HL-60/S4 treated with phorbol 12-myristate 13-acetate at 8.2 ng/mL for 4 days and 3 days (cell line): ENCODE results near the gene SFMBT2.

Experiments
- in situ Hi-C: fragments of 300-500 bp; cut with MboI; formaldehyde crosslinking; loops from 2 replicates; pipeline ENCODE4 v1.15.0; 2022; ENCODE audit warnings: low sequenced_read_pairs

The SFMBT2 gene

GRCh38 chr10:7428673-7429350 is 18.0 kb upstream of the SFMBT2 start:
- in situ Hi-C loops = loop anchor here (25.0 kb wide), 1 partner anchor 742 kb away; no protein-coding TSS in a partner anchor

- in situ Hi-C loops = loop anchor here (25.0 kb wide), 1 partner anchor 739 kb away; no protein-coding TSS in a partner anchor
Observed at GRCh38 chr10:7426349-7426748, 15.5 kb upstream of the SFMBT2 start.

GRCh38 chr10:7425691-7426090 is 14.9 kb upstream of the SFMBT2 start:
- in situ Hi-C loops = loop anchor here (25.0 kb wide), 1 partner anchor 738 kb away; no protein-coding TSS in a partner anchor

GRCh38 chr10:7424919-7425318 is 14.1 kb upstream of the SFMBT2 start:
- in situ Hi-C loops = loop anchor here (25.0 kb wide), 3 partner anchors 513 to 738 kb away; no protein-coding TSS in a partner anchor

- in situ Hi-C loops = loop anchor here (25.0 kb wide), 2 partner anchors 512 to 587 kb away; no protein-coding TSS in a partner anchor
Observed at GRCh38 chr10:7424315-7424714, 13.5 kb upstream of the SFMBT2 start.

GRCh38 chr10:7423521-7423920 is 12.7 kb upstream of the SFMBT2 start:
- in situ Hi-C loops = loop anchor here (25.0 kb wide), 2 partner anchors 511 to 586 kb away; no protein-coding TSS in a partner anchor

GRCh38 chr10:7421526-7421925 is 10.7 kb upstream of the SFMBT2 start:
- in situ Hi-C loops = loop anchor here (25.0 kb wide), 2 partner anchors 509 to 584 kb away; no protein-coding TSS in a partner anchor

- in situ Hi-C loops = loop anchor here (25.0 kb wide), 2 partner anchors 508 to 583 kb away; no protein-coding TSS in a partner anchor
Observed at GRCh38 chr10:7419998-7420397, 9.2 kb upstream of the SFMBT2 start.

- in situ Hi-C loops = loop anchor here (25.0 kb wide), 2 partner anchors 506 to 581 kb away; no protein-coding TSS in a partner anchor
Observed at GRCh38 chr10:7417807-7418206, 7.0 kb upstream of the SFMBT2 start.

GRCh38 chr10:7417103-7417623 is 6.3 kb upstream of the SFMBT2 start:
- in situ Hi-C loops = loop anchor here (25.0 kb wide), 2 partner anchors 505 to 580 kb away; no protein-coding TSS in a partner anchor

- in situ Hi-C loops = loop anchor here (25.0 kb wide), 2 partner anchors 502 to 577 kb away; no protein-coding TSS in a partner anchor
Observed at GRCh38 chr10:7414766-7415165, 3.9 kb upstream of the SFMBT2 start.

GRCh38 chr10:7412928-7413282 is 2.1 kb upstream of the SFMBT2 start:
- in situ Hi-C loops = loop anchor here (25.0 kb wide), 2 partner anchors 501 to 576 kb away; no protein-coding TSS in a partner anchor

- in situ Hi-C loops = loop anchor here (25.0 kb wide), 2 partner anchors 500 to 575 kb away; no protein-coding TSS in a partner anchor
Observed at GRCh38 chr10:7412237-7412927, 1.5 kb upstream of the SFMBT2 start.

- in situ Hi-C loops = loop anchor here (25.0 kb wide), 2 partner anchors 499 to 574 kb away; no protein-coding TSS in a partner anchor
Observed at GRCh38 chr10:7411671-7412128, 866 bp upstream of the SFMBT2 start.

- in situ Hi-C loops = loop anchor here (25.0 kb wide), 2 partner anchors 498 to 573 kb away; no protein-coding TSS in a partner anchor
Observed at GRCh38 chr10:7410301-7410861, 453 bp downstream of the SFMBT2 start.

- in situ Hi-C loops = loop anchor here (25.0 kb wide), 2 partner anchors 497 to 572 kb away; no protein-coding TSS in a partner anchor
Observed at GRCh38 chr10:7409732-7410168, 1.1 kb downstream of the SFMBT2 start.

GRCh38 chr10:7409045-7409731 is 1.6 kb downstream of the SFMBT2 start:
- in situ Hi-C loops = loop anchor here (25.0 kb wide), 2 partner anchors 497 to 572 kb away; no protein-coding TSS in a partner anchor

GRCh38 chr10:7408291-7409044 is 2.4 kb downstream of the SFMBT2 start:
- in situ Hi-C loops = loop anchor here (25.0 kb wide), 2 partner anchors 496 to 571 kb away; no protein-coding TSS in a partner anchor
